ENCODE results near the gene XYLT1. TPM values are rescaled to one million over a fixed set of nuclear protein-coding genes. Genes with fewer than 3 reads are reported as not detected.
"Not testable (repeated sequence)": the region's sequence is repeated elsewhere in the genome, so short reads cannot be mapped to it uniquely, and the experiment has no call there.

The XYLT1 gene
- 16.4 and 20.1 TPM in 2 replicates for total RNA-seq

GRCh38 chr16:17470908-17471718 is at the start of gene XYLT1:
Gene XYLT1 (minus strand): TSS chr16:17470960. CDS start chr16:17470796, 164 bp downstream.
- intact Hi-C loops (cut with micrococcal nuclease): loop anchor here (1.0 to 10.0 kb wide), 5 partner anchors 84 to 876 kb away; no protein-coding TSS in a partner anchor

GRCh38 chr16:17520111-17520510 is 49.4 kb upstream of the XYLT1 start:
- DNase-seq (ENCODE audit: low spot score): no peak
- no peak overlapping the region for H3K27ac Mint-ChIP-seq
- intact Hi-C loops (cut with micrococcal nuclease): no loop called here
- H3K9me3 Mint-ChIP-seq: no peaks in the 10 kb centered on the region
- peaks cover 18% of the 10 kb centered on the region for H3K27me3 Mint-ChIP-seq (ENCODE audit: insufficient read depth)
- no peaks in the 10 kb centered on the region for H3K36me3 Mint-ChIP-seq (ENCODE audit: low read depth)
- H3K4me3 Mint-ChIP-seq: no peak overlapping the region
- no peaks in the 10 kb centered on the region for H3K4me1 Mint-ChIP-seq (ENCODE audit: low read depth)

More at GRCh38 chr16:17470908-17471718, at the start of gene XYLT1:
- no peaks in the 10 kb centered on the region for H3K9me3 Mint-ChIP-seq
- peaks cover 6% of the 10 kb centered on the region for H3K27me3 Mint-ChIP-seq (ENCODE audit: insufficient read depth)
- DNase-seq (ENCODE audit: low spot score): peak; percentile 33
- H3K27ac Mint-ChIP-seq: peak within 1 kb of the TSS; percentile 84
- peaks cover 8% of the 10 kb centered on the region for H3K36me3 Mint-ChIP-seq (ENCODE audit: low read depth)
- peak within 1 kb of the TSS; percentile 93 for H3K4me3 Mint-ChIP-seq
- peaks cover 63% of the 10 kb centered on the region for H3K4me1 Mint-ChIP-seq (ENCODE audit: low read depth)

DNA sequence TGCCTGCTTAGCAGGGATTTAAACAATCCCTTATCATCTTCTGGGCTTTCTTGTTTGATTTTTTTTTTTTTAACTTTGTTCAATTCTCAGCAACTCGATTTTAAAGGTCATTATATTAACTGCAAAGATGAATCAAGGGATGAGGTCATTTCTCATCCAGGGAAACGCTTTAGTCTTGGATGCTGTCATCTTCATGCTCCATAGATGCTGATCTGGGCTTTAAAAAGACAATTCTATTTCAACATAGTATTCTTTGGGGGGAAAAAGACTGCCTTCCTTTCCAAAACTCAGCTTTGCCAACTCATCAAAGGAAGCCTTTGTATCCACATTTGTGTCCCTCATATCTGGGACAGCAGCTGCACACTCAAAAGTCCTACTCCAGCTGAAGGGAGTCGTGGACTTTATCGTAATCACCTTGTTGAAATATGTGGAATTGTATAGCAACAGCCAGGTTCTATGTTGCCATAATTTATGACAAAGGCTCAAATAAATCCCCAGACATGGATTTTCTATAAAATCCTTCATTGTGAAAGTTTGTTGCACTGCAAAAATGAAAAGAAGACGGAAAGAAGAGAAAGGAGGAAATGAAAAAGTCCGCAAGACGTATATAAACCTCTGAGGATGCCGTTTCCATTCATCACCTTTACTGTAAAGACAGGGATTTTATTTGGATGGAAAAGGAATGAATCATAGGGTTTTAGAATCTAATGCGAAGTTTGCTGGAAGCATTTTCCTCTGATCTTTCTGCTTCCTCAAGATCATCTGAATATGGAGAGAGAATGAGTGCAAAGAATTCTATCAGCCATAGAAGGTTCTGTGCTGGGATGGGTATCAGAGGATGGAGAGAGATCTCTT is 48.6 kb upstream of the XYLT1 start:
- no peak for DNase-seq (ENCODE audit: low spot score)
- intact Hi-C loops (cut with micrococcal nuclease): no loop called here
- H3K27me3 Mint-ChIP-seq (ENCODE audit: insufficient read depth): peaks cover 21% of the 10 kb centered on the region
- no peak overlapping the region for H3K27ac Mint-ChIP-seq
- no peak overlapping the region for H3K4me3 Mint-ChIP-seq
- H3K36me3 Mint-ChIP-seq (ENCODE audit: low read depth): no peaks in the 10 kb centered on the region
- no peaks in the 10 kb centered on the region for H3K9me3 Mint-ChIP-seq
- H3K4me1 Mint-ChIP-seq (ENCODE audit: low read depth): no peaks in the 10 kb centered on the region

GRCh38 chr16:17518441-17518840 is 47.7 kb upstream of the XYLT1 start:
- no peak overlapping the region for H3K27ac Mint-ChIP-seq
- no peaks in the 10 kb centered on the region for H3K36me3 Mint-ChIP-seq (ENCODE audit: low read depth)
- peaks cover 23% of the 10 kb centered on the region for H3K27me3 Mint-ChIP-seq (ENCODE audit: insufficient read depth)
- no peaks in the 10 kb centered on the region for H3K9me3 Mint-ChIP-seq
- H3K4me1 Mint-ChIP-seq (ENCODE audit: low read depth): no peaks in the 10 kb centered on the region
- no peak overlapping the region for H3K4me3 Mint-ChIP-seq
- DNase-seq (ENCODE audit: low spot score): no peak
- intact Hi-C loops (cut with micrococcal nuclease): no loop called here

GRCh38 chr16:17515421-17516210 is 44.9 kb upstream of the XYLT1 start:
- H3K27ac Mint-ChIP-seq: no peak overlapping the region
- no peak overlapping the region for H3K4me3 Mint-ChIP-seq
- DNase-seq (ENCODE audit: low spot score): no peak
- intact Hi-C loops (cut with micrococcal nuclease): no loop called here
- peaks cover 32% of the 10 kb centered on the region for H3K27me3 Mint-ChIP-seq (ENCODE audit: insufficient read depth)
- no peaks in the 10 kb centered on the region for H3K9me3 Mint-ChIP-seq
- H3K4me1 Mint-ChIP-seq (ENCODE audit: low read depth): no peaks in the 10 kb centered on the region
- no peaks in the 10 kb centered on the region for H3K36me3 Mint-ChIP-seq (ENCODE audit: low read depth)

DNA sequence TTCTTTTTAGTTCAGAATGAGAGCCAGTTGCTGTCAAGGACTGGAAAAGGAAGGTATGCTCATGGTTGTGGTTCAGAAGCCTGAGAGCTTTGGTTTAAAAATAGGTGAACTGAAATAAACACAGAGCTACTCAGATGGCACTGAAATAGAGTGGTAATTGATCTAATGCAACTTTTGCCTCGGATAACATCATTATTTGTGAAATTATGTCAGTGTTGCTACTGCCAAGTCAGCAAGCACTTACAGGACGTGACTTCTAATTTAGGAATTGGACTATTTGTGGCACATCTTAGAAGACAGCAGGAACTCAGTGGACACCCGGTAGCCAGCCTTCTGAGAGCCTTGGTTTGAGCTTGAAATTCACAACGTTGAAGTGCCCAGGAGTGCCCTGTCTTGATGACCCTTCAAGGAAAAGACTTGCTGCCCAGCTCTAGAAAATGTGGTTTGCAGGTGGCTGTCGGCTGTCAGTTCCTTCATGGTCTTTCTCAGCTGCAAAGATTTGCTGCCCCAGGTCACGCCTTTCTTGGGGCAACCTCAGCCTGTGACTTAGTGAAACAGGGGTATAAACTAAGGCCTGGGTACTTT is 42.0 kb upstream of the XYLT1 start:
- Mint-ChIP-seq H3K36me3 (ENCODE audit: low read depth) (no peaks in the 10 kb centered on the region), H3K27ac (no peak overlapping the region), H3K9me3 (no peaks in the 10 kb centered on the region), H3K27me3 (ENCODE audit: insufficient read depth) (peaks cover 21% of the 10 kb centered on the region), H3K4me1 (ENCODE audit: low read depth) (no peaks in the 10 kb centered on the region), H3K4me3 (no peak overlapping the region)
- intact Hi-C loops (cut with micrococcal nuclease): no loop called here
- no peak for DNase-seq (ENCODE audit: low spot score)

- Mint-ChIP-seq H3K36me3 (ENCODE audit: low read depth) (no peaks in the 10 kb centered on the region), H3K4me3 (no peak overlapping the region), H3K27me3 (ENCODE audit: insufficient read depth) (peaks cover 19% of the 10 kb centered on the region), H3K9me3 (peaks cover 8% of the 10 kb centered on the region), H3K4me1 (ENCODE audit: low read depth) (no peaks in the 10 kb centered on the region), H3K27ac (no peak overlapping the region)
- DNase-seq (ENCODE audit: low spot score): no peak
- intact Hi-C loops (cut with micrococcal nuclease): no loop called here
These were observed 40.6 kb upstream of the XYLT1 start for GRCh38 chr16:17511340-17511739.

GRCh38 chr16:17510567-17510966 is 39.8 kb upstream of the XYLT1 start:
- Mint-ChIP-seq H3K4me3 (no peak overlapping the region), H3K27me3 (ENCODE audit: insufficient read depth) (peaks cover 17% of the 10 kb centered on the region), H3K27ac (no peak overlapping the region), H3K36me3 (ENCODE audit: low read depth) (no peaks in the 10 kb centered on the region), H3K9me3 (peaks cover 8% of the 10 kb centered on the region), H3K4me1 (ENCODE audit: low read depth) (no peaks in the 10 kb centered on the region)
- intact Hi-C loops (cut with micrococcal nuclease): no loop called here
- no peak for DNase-seq (ENCODE audit: low spot score)

DNA sequence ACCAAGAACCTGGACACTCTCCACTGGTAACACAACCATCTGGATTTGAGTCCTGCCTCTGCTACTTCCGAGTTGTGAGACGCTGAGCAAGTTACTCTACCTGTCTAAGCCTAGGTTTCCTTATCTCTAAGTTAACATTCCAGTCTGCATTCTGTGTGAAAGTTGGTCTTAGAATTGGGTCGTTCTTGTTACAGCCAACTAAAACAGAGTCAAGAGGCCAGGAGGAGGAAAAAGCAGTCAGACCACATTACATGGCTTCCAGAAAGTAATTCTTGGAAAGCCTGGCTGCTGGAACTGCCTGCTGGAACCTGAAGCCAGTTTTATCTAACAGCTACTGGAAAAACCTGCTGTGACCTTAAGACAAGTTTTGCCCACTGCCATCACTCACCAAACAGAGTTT is 38.4 kb upstream of the XYLT1 start:
- no peak overlapping the region for H3K4me3 Mint-ChIP-seq
- H3K27me3 Mint-ChIP-seq (ENCODE audit: insufficient read depth): peaks cover 13% of the 10 kb centered on the region
- intact Hi-C loops (cut with micrococcal nuclease): no loop called here
- H3K4me1 Mint-ChIP-seq (ENCODE audit: low read depth): no peaks in the 10 kb centered on the region
- peaks cover 8% of the 10 kb centered on the region for H3K9me3 Mint-ChIP-seq
- H3K36me3 Mint-ChIP-seq (ENCODE audit: low read depth): no peaks in the 10 kb centered on the region
- DNase-seq (ENCODE audit: low spot score): no peak
- H3K27ac Mint-ChIP-seq: no peak overlapping the region

- Mint-ChIP-seq H3K27me3 (ENCODE audit: insufficient read depth) (peaks cover 15% of the 10 kb centered on the region), H3K4me3 (no peak overlapping the region), H3K36me3 (ENCODE audit: low read depth) (no peaks in the 10 kb centered on the region), H3K4me1 (ENCODE audit: low read depth) (no peaks in the 10 kb centered on the region), H3K27ac (no peak overlapping the region), H3K9me3 (peaks cover 8% of the 10 kb centered on the region)
- intact Hi-C loops (cut with micrococcal nuclease): no loop called here
- no peak for DNase-seq (ENCODE audit: low spot score)
These were observed 37.5 kb upstream of the XYLT1 start for GRCh38 chr16:17508303-17508702.

DNA sequence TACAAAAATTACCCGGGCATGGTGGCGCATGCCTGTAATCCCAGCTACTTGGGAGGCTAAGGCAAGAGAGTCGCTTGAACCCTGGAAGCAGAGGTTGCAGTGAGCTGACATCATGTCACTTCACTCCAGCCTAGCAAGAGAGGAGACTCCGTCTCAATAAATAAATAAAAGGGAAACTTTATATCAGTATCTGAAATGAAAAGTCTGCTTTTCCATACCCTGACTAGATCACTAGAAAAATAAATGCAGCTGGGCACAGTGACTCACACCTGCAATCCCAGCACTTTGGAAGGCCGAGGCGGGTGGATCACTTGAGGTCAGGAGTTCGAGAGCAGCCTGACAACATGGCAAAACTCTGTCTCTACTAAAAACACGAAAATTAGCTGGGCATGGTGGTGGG is 36.8 kb upstream of the XYLT1 start:
- H3K27ac Mint-ChIP-seq; intact Hi-C loops (cut with micrococcal nuclease): not testable (repeated sequence)

GRCh38 chr16:17505828-17506227 is 35.1 kb upstream of the XYLT1 start:
- H3K27ac Mint-ChIP-seq; H3K4me3 Mint-ChIP-seq; H3K4me1 Mint-ChIP-seq (ENCODE audit: low read depth); intact Hi-C loops (cut with micrococcal nuclease); H3K27me3 Mint-ChIP-seq (ENCODE audit: insufficient read depth); H3K9me3 Mint-ChIP-seq; DNase-seq (ENCODE audit: low spot score); H3K36me3 Mint-ChIP-seq (ENCODE audit: low read depth): not testable (repeated sequence)

More for the DNA sequence above, 36.8 kb upstream of the XYLT1 start:
- H3K9me3 Mint-ChIP-seq; H3K4me1 Mint-ChIP-seq (ENCODE audit: low read depth); H3K36me3 Mint-ChIP-seq (ENCODE audit: low read depth); H3K4me3 Mint-ChIP-seq; DNase-seq (ENCODE audit: low spot score): not testable (repeated sequence)
- H3K27me3 Mint-ChIP-seq (ENCODE audit: insufficient read depth): peaks cover 20% of the 10 kb centered on the region
